ENCODE measurements around the gene NBPF1.
"Not testable (repeated sequence)": the region's sequence is repeated elsewhere in the genome, so short reads cannot be mapped to it uniquely, and the experiment has no call there.

The NBPF1 gene

GRCh38 chr1:16613185-16614147 lies at the start of gene NBPF1:
TSS of gene NBPF1 (minus strand) at chr1:16613564.
- H3K9ac ChIP-seq (ENCODE audit: low read length): peak within 1 kb of the TSS; percentile 67
- no peaks in the 10 kb centered on the region for H3K9me3 ChIP-seq (ENCODE audit: control insufficient read depth, low read length)
- peaks cover 19% of the 10 kb centered on the region for H3K4me1 ChIP-seq (ENCODE audit: control insufficient read depth, insufficient read depth, low read length)
- peaks cover 7% of the 10 kb centered on the region for H3K27me3 ChIP-seq (ENCODE audit: control insufficient read depth, insufficient read depth, low read length)
- no peaks in the 10 kb centered on the region for H3K36me3 ChIP-seq (ENCODE audit: control insufficient read depth, insufficient read depth, low read length)
- H3K4me3 ChIP-seq (ENCODE audit: low read length): peak within 1 kb of the TSS; percentile 75

GRCh38 chr1:16658234-16658633 lies 44.9 kb upstream of the NBPF1 start:
- H3K4me3 ChIP-seq (ENCODE audit: low read length); H3K9ac ChIP-seq (ENCODE audit: low read length); H3K4me1 ChIP-seq (ENCODE audit: control insufficient read depth, insufficient read depth, low read length); H3K27me3 ChIP-seq (ENCODE audit: control insufficient read depth, insufficient read depth, low read length); H3K36me3 ChIP-seq (ENCODE audit: control insufficient read depth, insufficient read depth, low read length); H3K9me3 ChIP-seq (ENCODE audit: control insufficient read depth, low read length): not testable (repeated sequence)

- not testable (repeated sequence) for H3K36me3 ChIP-seq (ENCODE audit: control insufficient read depth, insufficient read depth, low read length); H3K4me3 ChIP-seq (ENCODE audit: low read length); H3K9me3 ChIP-seq (ENCODE audit: control insufficient read depth, low read length); H3K27me3 ChIP-seq (ENCODE audit: control insufficient read depth, insufficient read depth, low read length); H3K9ac ChIP-seq (ENCODE audit: low read length); H3K4me1 ChIP-seq (ENCODE audit: control insufficient read depth, insufficient read depth, low read length)
Observed at GRCh38 chr1:16656981-16657683, 43.8 kb upstream of the NBPF1 start.

- H3K4me1 ChIP-seq (ENCODE audit: control insufficient read depth, insufficient read depth, low read length); H3K9ac ChIP-seq (ENCODE audit: low read length); H3K9me3 ChIP-seq (ENCODE audit: control insufficient read depth, low read length); H3K36me3 ChIP-seq (ENCODE audit: control insufficient read depth, insufficient read depth, low read length); H3K4me3 ChIP-seq (ENCODE audit: low read length); H3K27me3 ChIP-seq (ENCODE audit: control insufficient read depth, insufficient read depth, low read length): not testable (repeated sequence)
Observed at GRCh38 chr1:16656574-16656973, 43.2 kb upstream of the NBPF1 start.

DNA sequence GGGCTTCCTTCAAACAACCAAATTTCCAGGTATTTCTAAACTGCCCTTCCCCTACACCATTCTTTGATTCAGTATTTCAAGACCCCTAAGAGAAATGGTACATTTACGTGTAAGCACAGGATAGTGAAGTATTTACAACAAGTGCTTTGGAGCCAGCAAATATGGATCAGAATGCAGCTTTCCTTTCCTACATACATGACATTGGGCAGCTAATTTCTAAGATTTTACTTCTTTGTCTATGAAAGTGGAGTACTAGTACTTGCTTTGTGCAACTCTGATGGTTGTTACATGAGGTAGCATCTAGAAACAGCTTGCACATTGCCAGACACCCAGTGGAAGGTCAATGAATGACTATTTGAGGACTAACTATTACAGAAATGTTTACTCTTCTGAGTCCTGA lies 38.2 kb upstream of the NBPF1 start:
- not testable (repeated sequence) for H3K9ac ChIP-seq (ENCODE audit: low read length); H3K4me3 ChIP-seq (ENCODE audit: low read length); H3K36me3 ChIP-seq (ENCODE audit: control insufficient read depth, insufficient read depth, low read length); H3K9me3 ChIP-seq (ENCODE audit: control insufficient read depth, low read length); H3K27me3 ChIP-seq (ENCODE audit: control insufficient read depth, insufficient read depth, low read length); H3K4me1 ChIP-seq (ENCODE audit: control insufficient read depth, insufficient read depth, low read length)

DNA sequence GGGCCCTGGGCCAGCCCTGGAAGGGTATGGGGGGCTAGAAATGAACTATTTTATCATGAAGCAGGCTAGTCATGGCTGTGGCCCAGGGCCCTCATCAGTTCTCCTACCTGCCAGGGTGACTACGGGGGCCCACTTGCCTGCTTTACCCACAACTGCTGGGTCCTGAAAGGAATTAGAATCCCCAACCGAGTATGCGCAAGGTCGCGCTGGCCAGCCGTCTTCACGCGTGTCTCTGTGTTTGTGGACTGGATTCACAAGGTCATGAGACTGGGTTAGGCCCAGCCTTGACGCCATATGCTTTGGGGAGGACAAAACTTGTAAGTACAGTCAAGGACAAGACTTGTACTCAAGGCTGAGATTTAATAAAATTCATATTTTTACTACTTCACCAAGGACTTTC lies 36.6 kb upstream of the NBPF1 start:
- H3K4me1 ChIP-seq (ENCODE audit: control insufficient read depth, insufficient read depth, low read length); H3K27me3 ChIP-seq (ENCODE audit: control insufficient read depth, insufficient read depth, low read length); H3K4me3 ChIP-seq (ENCODE audit: low read length); H3K36me3 ChIP-seq (ENCODE audit: control insufficient read depth, insufficient read depth, low read length); H3K9me3 ChIP-seq (ENCODE audit: control insufficient read depth, low read length); H3K9ac ChIP-seq (ENCODE audit: low read length): not testable (repeated sequence)

DNA sequence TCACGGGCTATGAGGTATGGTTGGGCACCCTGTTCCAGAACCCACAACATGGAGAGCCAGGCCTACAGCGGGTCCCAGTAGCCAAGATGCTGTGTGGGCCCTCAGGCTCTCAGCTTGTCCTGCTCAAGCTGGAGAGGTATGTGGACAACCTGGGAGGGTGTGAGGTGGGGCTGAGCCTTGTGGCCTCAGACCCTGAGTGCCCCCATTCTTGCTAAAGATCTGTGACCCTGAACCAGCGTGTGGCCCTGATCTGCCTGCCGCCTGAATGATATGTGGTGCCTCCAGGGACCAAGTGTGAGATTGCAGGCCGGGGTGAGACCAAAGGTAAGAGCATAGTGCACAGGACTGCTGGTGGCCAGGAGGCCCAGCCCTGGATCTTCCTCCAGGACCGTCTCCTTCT lies 36.0 kb upstream of the NBPF1 start:
- not testable (repeated sequence) for H3K4me3 ChIP-seq (ENCODE audit: low read length); H3K36me3 ChIP-seq (ENCODE audit: control insufficient read depth, insufficient read depth, low read length); H3K9ac ChIP-seq (ENCODE audit: low read length); H3K27me3 ChIP-seq (ENCODE audit: control insufficient read depth, insufficient read depth, low read length); H3K4me1 ChIP-seq (ENCODE audit: control insufficient read depth, insufficient read depth, low read length); H3K9me3 ChIP-seq (ENCODE audit: control insufficient read depth, low read length)

DNA sequence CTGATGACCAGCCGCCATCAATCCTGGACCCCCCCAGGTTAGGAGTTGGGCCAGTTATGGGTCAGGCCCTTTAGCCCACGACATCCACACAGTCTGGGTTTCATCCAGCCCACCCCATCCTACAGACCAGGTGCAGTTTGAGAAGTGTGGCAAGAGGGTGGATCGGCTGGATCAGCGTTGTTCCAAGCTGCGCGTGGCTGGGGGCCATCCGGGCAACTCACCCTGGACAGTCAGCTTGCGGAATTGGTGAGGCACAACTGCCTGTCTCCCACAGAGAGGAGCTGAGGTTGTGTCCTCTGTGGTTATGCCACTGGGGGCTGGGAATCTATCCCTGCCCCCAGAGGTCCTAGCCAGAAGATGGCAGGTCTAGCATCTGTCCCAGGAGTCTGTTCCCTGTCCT lies 35.4 kb upstream of the NBPF1 start:
- H3K4me1 ChIP-seq (ENCODE audit: control insufficient read depth, insufficient read depth, low read length): peaks cover 13% of the 10 kb centered on the region
- not testable (repeated sequence) for H3K27me3 ChIP-seq (ENCODE audit: control insufficient read depth, insufficient read depth, low read length); H3K9me3 ChIP-seq (ENCODE audit: control insufficient read depth, low read length); H3K36me3 ChIP-seq (ENCODE audit: control insufficient read depth, insufficient read depth, low read length); H3K4me3 ChIP-seq (ENCODE audit: low read length); H3K9ac ChIP-seq (ENCODE audit: low read length)

DNA sequence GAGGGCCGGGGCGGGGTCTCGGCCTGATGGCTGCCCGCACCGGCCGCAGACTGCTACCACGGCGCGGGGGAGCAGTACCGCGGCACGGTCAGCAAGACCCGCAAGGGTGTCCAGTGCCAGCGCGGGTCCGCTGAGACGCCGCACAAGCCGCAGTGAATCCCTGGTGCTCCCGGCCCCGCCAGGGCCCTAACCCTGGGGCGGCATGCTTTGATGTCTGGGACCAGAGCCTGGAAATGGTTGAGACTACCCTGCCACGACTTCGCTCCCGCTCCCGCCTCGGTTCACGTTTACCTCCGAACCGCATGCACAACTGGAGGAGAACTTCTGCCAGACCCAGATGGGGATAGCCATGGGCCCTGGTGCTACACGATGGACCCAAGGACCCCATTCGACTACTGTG lies 34.9 kb upstream of the NBPF1 start:
- not testable (repeated sequence) for H3K4me3 ChIP-seq (ENCODE audit: low read length); H3K9me3 ChIP-seq (ENCODE audit: control insufficient read depth, low read length); H3K36me3 ChIP-seq (ENCODE audit: control insufficient read depth, insufficient read depth, low read length); H3K9ac ChIP-seq (ENCODE audit: low read length); H3K27me3 ChIP-seq (ENCODE audit: control insufficient read depth, insufficient read depth, low read length)
- peaks cover 18% of the 10 kb centered on the region for H3K4me1 ChIP-seq (ENCODE audit: control insufficient read depth, insufficient read depth, low read length)

- H3K4me1 ChIP-seq (ENCODE audit: control insufficient read depth, insufficient read depth, low read length): peaks cover 24% of the 10 kb centered on the region
- not testable (repeated sequence) for H3K9me3 ChIP-seq (ENCODE audit: control insufficient read depth, low read length); H3K36me3 ChIP-seq (ENCODE audit: control insufficient read depth, insufficient read depth, low read length); H3K4me3 ChIP-seq (ENCODE audit: low read length); H3K27me3 ChIP-seq (ENCODE audit: control insufficient read depth, insufficient read depth, low read length); H3K9ac ChIP-seq (ENCODE audit: low read length)
Observed at GRCh38 chr1:16647179-16648176, 34.1 kb upstream of the NBPF1 start.

GRCh38 chr1:16646716-16647115 lies 33.4 kb upstream of the NBPF1 start:
- not testable (repeated sequence) for H3K9me3 ChIP-seq (ENCODE audit: control insufficient read depth, low read length); H3K4me3 ChIP-seq (ENCODE audit: low read length); H3K36me3 ChIP-seq (ENCODE audit: control insufficient read depth, insufficient read depth, low read length); H3K9ac ChIP-seq (ENCODE audit: low read length); H3K27me3 ChIP-seq (ENCODE audit: control insufficient read depth, insufficient read depth, low read length)
- peaks cover 24% of the 10 kb centered on the region for H3K4me1 ChIP-seq (ENCODE audit: control insufficient read depth, insufficient read depth, low read length)

Measured in mucosa of stomach (tissue), 1 donor.